HG03469 (cell line): ENCODE data around the gene SCAP.
"Not testable (repeated sequence)": the region's sequence is repeated elsewhere in the genome, so short reads cannot be mapped to it uniquely, and the experiment has no call there.

Experiments used
- ATAC-seq: cut with Tn5 transposase; IDR thresholded peaks from one replicate; pipeline ENCODE4 v1.9.1; 2021; ENCODE audit warnings: mild to moderate bottlenecking, moderate library complexity, moderate number of reproducible peaks; ENCODE audit not compliant: unreplicated experiment

The SCAP gene

GRCh38 chr3:47475570-47476329 lies at the start of gene SCAP:
TSS of gene SCAP (minus strand) at chr3:47475941. CDS start at chr3:47442993, 32,948 bp downstream.
- peak; percentile 76 for ATAC-seq

GRCh38 chr3:47523310-47524073 lies 47.8 kb upstream of the SCAP start:
- ATAC-seq, result no peak

GRCh38 chr3:47522082-47522987 lies 46.6 kb upstream of the SCAP start:
- ATAC-seq, result no peak

GRCh38 chr3:47520756-47521155 lies 45.0 kb upstream of the SCAP start:
- ATAC-seq, result no peak

GRCh38 chr3:47517937-47518336 lies 42.2 kb upstream of the SCAP start:
- no peak for ATAC-seq

- ATAC-seq, result no peak
Observed at GRCh38 chr3:47515864-47516319, 40.2 kb upstream of the SCAP start.

- no peak for ATAC-seq
Observed at GRCh38 chr3:47515100-47515499, 39.4 kb upstream of the SCAP start.

- ATAC-seq, result peak; percentile 69
Observed at GRCh38 chr3:47513125-47513929, 37.6 kb upstream of the SCAP start, which contains the start of gene ELP6. TSS of gene ELP6 (minus strand) at chr3:47513712. CDS start at chr3:47513590, 122 bp downstream.

- no peak for ATAC-seq
Observed at GRCh38 chr3:47512416-47513124, 36.8 kb upstream of the SCAP start.

GRCh38 chr3:47505267-47505666 lies 29.5 kb upstream of the SCAP start:
- ATAC-seq, result not testable (repeated sequence)

GRCh38 chr3:47504113-47504512 lies 28.4 kb upstream of the SCAP start:
- ATAC-seq, result no peak

- no peak for ATAC-seq
Observed at GRCh38 chr3:47503033-47503432, 27.3 kb upstream of the SCAP start.

GRCh38 chr3:47496892-47497291 lies 21.2 kb upstream of the SCAP start:
- no peak for ATAC-seq

- ATAC-seq, result no peak
Observed at GRCh38 chr3:47495886-47496285, 20.1 kb upstream of the SCAP start.

- ATAC-seq, result no peak
Observed at GRCh38 chr3:47495111-47495510, 19.4 kb upstream of the SCAP start.

- ATAC-seq, result no peak
Observed at GRCh38 chr3:47491777-47492176, 16.0 kb upstream of the SCAP start.

- ATAC-seq, result no peak
Observed at GRCh38 chr3:47491186-47491585, 15.4 kb upstream of the SCAP start.

GRCh38 chr3:47487265-47487664 lies 11.5 kb upstream of the SCAP start:
- ATAC-seq, result no peak

- ATAC-seq, result no peak
Observed at GRCh38 chr3:47485812-47486211, 10.1 kb upstream of the SCAP start.
